Measurements from ENCODE around the gene PLOD1. TPM values are rescaled to one million over a fixed set of nuclear protein-coding genes. Genes with fewer than 3 reads are reported as not detected.

The PLOD1 gene
- total and polyA plus RNA-seq, 2 of the 13 experiments (the other 11 are each of a cell fraction or from before 2014, with no cell fraction given): 70.1 to 318 TPM

GRCh38 chr1:11990303-11991032 lies 56.0 kb downstream of the PLOD1 start (continued):
- peak; percentile 38; the same call in 1 of the 2 replicates for TF ChIP-seq ARID4A (CRISPR knock-in tag; IDR thresholded peaks at IDR 0.05; ENCODE audit: borderline replicate concordance)
- peak; percentile 29; the same call in 1 of the 2 replicates for TF ChIP-seq POGZ (CRISPR knock-in tag; IDR thresholded peaks at IDR 0.05)
- peak; percentile 46; the same call in 1 of the 2 replicates for TF ChIP-seq ZNF800 (CRISPR knock-in tag; IDR thresholded peaks at IDR 0.05)
- TF ChIP-seq HDAC1 (CRISPR knock-in tag; IDR thresholded peaks at IDR 0.05): peak; percentile 51; the same call in 1 of the 2 replicates
- TF ChIP-seq ARID5B (CRISPR knock-in tag; IDR thresholded peaks at IDR 0.05): peak; percentile 47
- peak; percentile 40; the same call in 1 of the 2 replicates for TF ChIP-seq MYC (CRISPR knock-in tag; IDR thresholded peaks at IDR 0.05; ENCODE audit: borderline replicate concordance)
- peak; percentile 64; the same call in 1 of the 2 replicates for TF ChIP-seq ZNF607 (CRISPR knock-in tag; IDR thresholded peaks at IDR 0.05; ENCODE audit: borderline replicate concordance)
- TF ChIP-seq RXRB (CRISPR knock-in tag; IDR thresholded peaks at IDR 0.05; ENCODE audit: borderline replicate concordance): peak; percentile 93
- peak; percentile 70; the same call in 1 of the 2 replicates for TF ChIP-seq MEF2D (CRISPR knock-in tag; IDR thresholded peaks at IDR 0.05)
- TF ChIP-seq PPARG (CRISPR knock-in tag; conservative IDR thresholded peaks at IDR 0.05): peak; percentile 95
- no peak; a peak in 1 of 4 replicates for TF ChIP-seq EP300 (IDR thresholded peaks at IDR 0.05; ENCODE audit: low read depth in 2 of 2, low read length in 2 of 2)
- TF ChIP-seq EP300 (CRISPR knock-in tag; IDR thresholded peaks at IDR 0.05; ENCODE audit: borderline replicate concordance): no peak
- TF ChIP-seq DMTF1 (CRISPR knock-in tag; IDR thresholded peaks at IDR 0.05): no peak
- no peak for TF ChIP-seq ZFYVE20 (CRISPR knock-in tag; IDR thresholded peaks at IDR 0.05; ENCODE audit: borderline replicate concordance, low read depth)
- peak in 1 of 2 experiments; percentile 49; a peak in 1 of 4 replicates for TF ChIP-seq POLR2A (IDR thresholded peaks at IDR 0.05; ENCODE audit: insufficient read depth in 1 of 2, low read depth in 2 of 2, low read length in 2 of 2)
- no peak for TF ChIP-seq PHF8 (CRISPR knock-in tag; IDR thresholded peaks at IDR 0.05)
